Natural killer cell treated with Interleukin-12 subunit alpha and Interleukin-12 subunit beta and Interleukin-15 and Interleukin-18, amount 100 ng/mL, for 72 hours (primary cell): ENCODE data around the gene KIF1A. TPM values are rescaled to one million over a fixed set of nuclear protein-coding genes. Genes with fewer than 3 reads are reported as not detected.
A peak's percentile ranks its signal among the peaks of the same experiment; 100 is the strongest.

ENCODE experiments used
- ATAC-seq, 2 donors: fragments of 150-1000 bp; cut with Tn5 transposase in 1 of 2; sonication (Bioruptor Pico), chemical (Tn5 transposase) in 1 of 2; 2 replicates each; pipeline ENCODE4 v1.10.0; 2021
- DNase-seq: peaks from one replicate; pipeline ENCODE4 v3.0.0; 2022; ENCODE audit warnings: low spot score
- H3K27ac Mint-ChIP-seq, 2 donors: 1 replicate in 1 of 2; 2 replicates in 1 of 2; pipeline ENCODE4 v1.8.0; 2022; ENCODE audit warnings: mixed read lengths in 2 of 2, mild to moderate bottlenecking in 1 of 2, moderate library complexity in 1 of 2
- H3K27me3 Mint-ChIP-seq, 2 donors: 1 replicate in 1 of 2; 2 replicates in 1 of 2; pipeline ENCODE4 v1.8.0; 2022; ENCODE audit warnings: mixed read lengths in 2 of 2
- H3K36me3 Mint-ChIP-seq: one replicate; pipeline ENCODE4 v1.8.0; 2022; ENCODE audit warnings: mixed read lengths
- H3K4me1 Mint-ChIP-seq, 2 donors: 1 replicate in 1 of 2; 2 replicates in 1 of 2; pipeline ENCODE4 v1.8.0; 2022; ENCODE audit warnings: low read depth in 2 of 2, mixed read lengths in 2 of 2, mild to moderate bottlenecking in 1 of 2
- H3K4me3 Mint-ChIP-seq: one replicate; pipeline ENCODE4 v1.8.0; 2022; ENCODE audit warnings: mixed read lengths
- H3K9me3 Mint-ChIP-seq: 2 replicates; pipeline ENCODE4 v1.8.0; 2022; ENCODE audit warnings: mixed read lengths
- total RNA-seq, 2 donors: library from RNA; stranded (reverse); gene quantifications; one replicate each; pipeline ENCODE4 v1.2.3, GENCODE V29; 2022

KIF1A gene
- total RNA-seq, 2 donors from 2014 or later, result 0.45 TPM; not detected in 1

DNA sequence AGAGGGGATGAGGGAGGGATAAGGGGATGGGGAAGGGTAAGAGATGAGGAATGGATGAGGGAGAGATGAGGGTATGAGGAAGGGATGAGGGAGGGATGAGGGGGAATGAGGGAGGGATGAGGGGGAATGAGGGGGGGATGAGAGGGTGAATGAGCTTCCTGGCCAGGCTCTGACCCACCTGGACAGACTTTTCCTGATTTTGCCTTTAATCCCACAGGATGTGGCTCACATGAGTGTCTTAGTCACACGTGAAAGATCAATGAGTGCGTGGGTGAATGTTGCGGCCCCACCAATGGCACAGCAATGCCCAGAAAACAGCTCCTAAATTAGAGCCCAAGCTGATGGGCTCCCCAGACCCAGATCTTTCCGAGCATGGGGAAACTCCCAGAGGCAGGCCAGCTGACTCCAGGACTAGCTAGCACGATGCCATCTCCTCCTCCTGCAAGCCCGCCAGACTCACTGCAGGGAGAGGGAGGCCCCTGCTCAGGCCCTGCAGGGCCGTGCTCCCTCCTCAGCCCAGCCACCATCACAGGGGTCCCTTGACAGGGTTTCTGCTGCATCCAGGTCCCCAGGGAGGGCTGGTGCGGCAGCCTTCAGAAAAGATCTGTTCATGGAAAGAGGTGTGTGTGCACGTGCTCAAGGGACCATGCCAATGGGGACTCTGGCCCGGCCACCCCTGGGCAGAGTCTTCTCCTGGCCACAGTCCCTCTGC lies 87.0 kb downstream of the KIF1A start:
- H3K27ac Mint-ChIP-seq, result no peak overlapping the region
- H3K4me1 Mint-ChIP-seq, result no peaks in the 10 kb centered on the region
- ATAC-seq (no peak), DNase-seq (no peak)
- no peaks in the 10 kb centered on the region for H3K27me3 Mint-ChIP-seq
- H3K36me3 Mint-ChIP-seq, result no peaks in the 10 kb centered on the region
- no peaks in the 10 kb centered on the region for H3K9me3 Mint-ChIP-seq
- H3K4me3 Mint-ChIP-seq, result no peak overlapping the region

DNA sequence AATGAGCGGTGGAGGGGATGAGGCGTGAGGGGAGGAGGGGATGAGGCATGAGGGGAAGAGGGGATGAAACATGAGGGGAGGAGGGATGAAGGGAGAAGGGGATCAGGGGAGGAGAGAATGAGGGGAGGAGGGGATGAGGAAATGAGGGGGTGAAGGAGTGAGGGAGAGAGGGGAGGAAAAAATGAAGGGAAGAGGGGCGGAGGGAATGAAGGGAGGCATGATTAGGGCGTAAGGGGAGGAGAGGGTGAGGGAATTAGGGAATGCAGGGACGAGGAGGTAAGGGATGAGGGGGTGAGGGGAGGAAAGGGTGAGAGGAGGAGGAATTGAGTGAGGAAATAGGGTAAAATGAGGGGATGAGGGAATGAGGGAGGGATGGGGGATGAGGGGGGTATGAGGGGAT lies 87.8 kb downstream of the KIF1A start:
- H3K9me3 Mint-ChIP-seq, result no peaks in the 10 kb centered on the region
- DNase-seq, result no peak
- no peaks in the 10 kb centered on the region for H3K36me3 Mint-ChIP-seq
- no peak overlapping the region for H3K4me3 Mint-ChIP-seq
- no peaks in the 10 kb centered on the region for H3K4me1 Mint-ChIP-seq
- H3K27me3 Mint-ChIP-seq, result no peaks in the 10 kb centered on the region
- no peak overlapping the region for H3K27ac Mint-ChIP-seq
- ATAC-seq, result no peak

GRCh38 chr2:240731178-240731545 lies 88.9 kb downstream of the KIF1A start:
- Mint-ChIP-seq H3K36me3 (no peaks in the 10 kb centered on the region), H3K4me3 (no peak overlapping the region), H3K9me3 (no peaks in the 10 kb centered on the region), H3K4me1 (no peaks in the 10 kb centered on the region), H3K27ac (no peak overlapping the region), H3K27me3 (no peaks in the 10 kb centered on the region)
- no peak for DNase-seq
- ATAC-seq, result no peak

DNA sequence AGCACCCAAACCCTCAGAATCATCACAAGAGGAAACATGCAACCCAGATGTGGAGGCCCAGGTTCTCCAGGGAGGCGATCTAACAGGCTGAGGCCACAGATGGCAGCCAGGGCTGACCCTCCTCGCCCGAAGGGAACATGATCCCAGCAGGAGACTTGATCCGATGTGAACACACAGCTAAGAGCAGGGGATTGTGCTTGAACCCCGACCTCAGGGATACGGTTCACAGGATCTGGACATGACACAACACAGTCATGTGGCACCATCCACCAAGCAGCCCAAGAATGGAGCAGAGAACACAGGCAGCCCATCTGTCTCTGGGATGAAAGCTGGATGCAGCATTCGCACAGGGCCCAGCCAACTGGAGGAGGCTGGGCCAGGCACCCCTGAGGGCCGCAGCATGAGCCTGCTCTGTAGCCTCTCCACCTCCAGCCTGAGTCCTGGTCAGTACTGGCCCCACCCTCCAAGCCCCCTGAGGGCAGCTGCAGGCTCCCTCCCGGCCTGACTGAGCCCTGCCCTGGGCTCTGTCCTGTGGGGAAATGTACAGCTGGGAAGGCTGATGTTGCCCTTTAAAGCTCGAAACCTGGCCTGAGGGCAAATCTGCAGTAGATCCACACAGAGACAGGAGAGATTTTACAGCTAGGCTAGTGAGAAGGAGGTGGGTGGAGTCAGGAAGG lies 89.4 kb downstream of the KIF1A start:
- no peak overlapping the region for H3K4me3 Mint-ChIP-seq
- no peaks in the 10 kb centered on the region for H3K4me1 Mint-ChIP-seq
- ATAC-seq (no peak), DNase-seq (no peak)
- H3K9me3 Mint-ChIP-seq, result no peaks in the 10 kb centered on the region
- no peak overlapping the region for H3K27ac Mint-ChIP-seq
- no peaks in the 10 kb centered on the region for H3K27me3 Mint-ChIP-seq
- H3K36me3 Mint-ChIP-seq, result no peaks in the 10 kb centered on the region

DNA sequence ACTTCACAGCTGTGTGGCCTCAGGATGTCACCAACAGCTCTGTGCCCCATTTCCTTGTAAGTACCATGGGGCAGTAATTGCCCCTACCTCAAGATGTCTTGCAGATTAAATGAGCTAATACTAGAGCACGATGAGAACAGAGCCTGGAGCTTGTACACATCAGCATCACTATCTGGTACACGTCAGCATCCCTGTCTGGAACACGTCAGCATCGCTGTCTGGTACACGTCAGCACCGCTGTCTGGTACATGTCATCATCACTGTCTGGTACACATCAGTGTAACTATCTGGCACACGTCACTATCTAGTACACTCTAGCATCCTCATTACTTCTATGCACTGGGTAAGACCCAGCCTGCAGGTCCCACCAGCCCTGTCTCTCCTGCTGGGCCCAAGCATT lies 91.2 kb downstream of the KIF1A start:
- no peaks in the 10 kb centered on the region for H3K9me3 Mint-ChIP-seq
- no peak overlapping the region for H3K4me3 Mint-ChIP-seq
- ATAC-seq (peak in 1 of 2 donors; percentile 2), DNase-seq (no peak)
- H3K27me3 Mint-ChIP-seq, result no peaks in the 10 kb centered on the region
- H3K4me1 Mint-ChIP-seq, result no peaks in the 10 kb centered on the region
- H3K27ac Mint-ChIP-seq, result no peak overlapping the region
- no peaks in the 10 kb centered on the region for H3K36me3 Mint-ChIP-seq

DNA sequence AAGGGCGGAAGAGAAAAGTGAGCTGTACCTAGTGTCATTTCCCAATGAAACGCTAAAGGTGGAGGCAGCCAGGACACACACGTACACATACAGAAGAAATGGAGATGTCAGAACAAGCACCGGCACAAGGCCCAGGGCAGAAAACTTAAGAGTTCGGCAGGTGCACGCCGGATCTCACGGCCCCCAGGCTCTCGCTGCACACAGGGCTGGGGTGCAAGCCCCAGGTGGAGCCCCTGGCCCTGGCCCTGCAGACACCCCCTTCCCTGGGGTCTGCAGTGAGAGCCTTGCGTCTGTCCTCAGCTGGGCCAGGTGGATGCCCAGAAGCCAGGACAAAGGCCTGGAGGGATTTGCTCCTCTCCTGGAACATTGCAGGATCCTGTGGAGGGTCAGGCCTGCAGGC lies 91.7 kb downstream of the KIF1A start:
- Mint-ChIP-seq H3K36me3 (no peaks in the 10 kb centered on the region), H3K4me1 (no peaks in the 10 kb centered on the region), H3K27ac (no peak overlapping the region), H3K9me3 (no peaks in the 10 kb centered on the region), H3K4me3 (no peak overlapping the region), H3K27me3 (no peaks in the 10 kb centered on the region)
- DNase-seq (no peak), ATAC-seq (no peak)

- H3K36me3 Mint-ChIP-seq, result no peaks in the 10 kb centered on the region
- H3K27ac Mint-ChIP-seq, result no peak overlapping the region
- ATAC-seq, result no peak
- H3K9me3 Mint-ChIP-seq, result no peaks in the 10 kb centered on the region
- no peak for DNase-seq
- H3K4me1 Mint-ChIP-seq, result no peaks in the 10 kb centered on the region
- H3K27me3 Mint-ChIP-seq, result no peaks in the 10 kb centered on the region
- H3K4me3 Mint-ChIP-seq, result no peak overlapping the region
These were observed 92.1 kb downstream of the KIF1A start for GRCh38 chr2:240727913-240728312.

DNA sequence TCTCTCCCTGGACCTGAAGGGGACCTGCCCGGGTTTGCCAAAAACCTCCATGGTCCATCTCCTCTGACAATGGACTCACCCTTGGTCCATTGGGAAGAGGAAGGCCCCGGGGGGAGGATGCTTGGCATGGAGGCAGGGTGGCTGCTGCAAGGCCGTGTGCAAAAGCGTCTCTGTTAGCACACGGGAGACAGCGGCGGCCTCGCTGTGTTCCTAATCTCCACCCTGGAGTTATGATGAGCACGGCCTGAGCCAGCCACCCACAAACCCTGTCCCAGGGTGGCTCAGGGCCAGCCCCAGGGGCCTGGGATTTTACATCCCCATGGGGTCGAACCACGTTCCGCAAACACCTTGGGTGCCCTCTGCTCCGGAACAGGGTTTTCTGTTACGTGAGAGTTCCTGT lies 92.6 kb downstream of the KIF1A start:
- H3K4me3 Mint-ChIP-seq, result no peak overlapping the region
- ATAC-seq (no peak), DNase-seq (no peak)
- no peak overlapping the region for H3K27ac Mint-ChIP-seq
- H3K27me3 Mint-ChIP-seq, result no peaks in the 10 kb centered on the region
- no peaks in the 10 kb centered on the region for H3K36me3 Mint-ChIP-seq
- H3K4me1 Mint-ChIP-seq, result no peaks in the 10 kb centered on the region
- H3K9me3 Mint-ChIP-seq, result no peaks in the 10 kb centered on the region

- DNase-seq (no peak), ATAC-seq (no peak)
- Mint-ChIP-seq H3K27ac (no peak overlapping the region), H3K4me1 (no peaks in the 10 kb centered on the region), H3K27me3 (no peaks in the 10 kb centered on the region), H3K9me3 (no peaks in the 10 kb centered on the region), H3K4me3 (no peak overlapping the region), H3K36me3 (no peaks in the 10 kb centered on the region)
These were observed 93.1 kb downstream of the KIF1A start for GRCh38 chr2:240726876-240727275.

DNA sequence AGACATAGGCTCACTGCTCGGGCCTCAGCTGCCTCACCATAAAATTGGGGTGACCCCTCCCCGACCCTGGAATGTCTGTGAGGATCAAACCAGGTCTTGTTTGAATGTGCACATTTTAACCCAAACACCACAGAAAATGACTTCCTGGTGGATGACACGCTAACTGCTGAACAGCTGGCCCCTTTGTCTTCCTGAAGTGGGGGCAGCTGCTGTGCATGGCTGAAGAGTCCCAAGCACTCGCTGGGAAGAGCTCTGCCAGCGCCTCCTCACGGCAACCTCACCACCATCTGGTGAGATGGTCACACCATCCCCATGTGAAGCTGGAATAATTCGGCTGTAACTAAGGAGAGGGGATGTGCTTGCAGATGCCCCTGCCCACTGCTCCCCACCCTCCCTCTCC lies 94.3 kb downstream of the KIF1A start:
- no peaks in the 10 kb centered on the region for H3K36me3 Mint-ChIP-seq
- no peak overlapping the region for H3K27ac Mint-ChIP-seq
- no peak overlapping the region for H3K4me3 Mint-ChIP-seq
- H3K4me1 Mint-ChIP-seq, result no peaks in the 10 kb centered on the region
- no peaks in the 10 kb centered on the region for H3K9me3 Mint-ChIP-seq
- DNase-seq (no peak), ATAC-seq (no peak)
- no peaks in the 10 kb centered on the region for H3K27me3 Mint-ChIP-seq

- no peak overlapping the region for H3K27ac Mint-ChIP-seq
- no peaks in the 10 kb centered on the region for H3K4me1 Mint-ChIP-seq
- ATAC-seq (no peak), DNase-seq (no peak)
- no peak overlapping the region for H3K4me3 Mint-ChIP-seq
- no peaks in the 10 kb centered on the region for H3K36me3 Mint-ChIP-seq
- no peaks in the 10 kb centered on the region for H3K9me3 Mint-ChIP-seq
- no peaks in the 10 kb centered on the region for H3K27me3 Mint-ChIP-seq
These were observed 94.8 kb downstream of the KIF1A start for GRCh38 chr2:240725266-240725665.

- Mint-ChIP-seq H3K27ac (no peak overlapping the region), H3K9me3 (no peaks in the 10 kb centered on the region), H3K4me3 (no peak overlapping the region), H3K4me1 (no peaks in the 10 kb centered on the region), H3K36me3 (no peaks in the 10 kb centered on the region), H3K27me3 (no peaks in the 10 kb centered on the region)
- no peak for ATAC-seq
- DNase-seq, result no peak
These were observed 95.6 kb downstream of the KIF1A start for GRCh38 chr2:240724431-240724830.

DNA sequence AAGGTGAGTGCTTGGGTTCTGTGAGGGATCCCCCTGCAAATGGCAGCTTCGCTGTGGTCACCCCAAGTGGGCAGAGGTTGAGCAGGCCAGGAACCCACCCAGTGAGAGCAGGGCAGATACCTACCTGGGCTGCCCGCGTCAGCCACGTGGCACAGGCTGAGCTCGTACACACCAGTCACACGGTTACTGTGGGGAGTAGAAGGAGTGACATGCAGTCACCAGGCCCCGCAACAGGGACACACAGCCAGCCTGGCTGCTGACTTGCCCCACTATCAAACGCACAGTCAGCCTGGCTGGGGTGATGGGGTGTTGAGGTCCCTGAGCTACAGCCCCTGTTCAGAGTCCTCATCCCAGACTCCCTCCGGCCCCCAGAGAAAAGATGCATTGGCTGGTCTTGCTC lies 96.2 kb downstream of the KIF1A start:
- no peaks in the 10 kb centered on the region for H3K9me3 Mint-ChIP-seq
- no peak for ATAC-seq
- H3K27ac Mint-ChIP-seq, result no peak overlapping the region
- no peaks in the 10 kb centered on the region for H3K36me3 Mint-ChIP-seq
- H3K27me3 Mint-ChIP-seq, result no peaks in the 10 kb centered on the region
- H3K4me3 Mint-ChIP-seq, result no peak overlapping the region
- H3K4me1 Mint-ChIP-seq, result no peaks in the 10 kb centered on the region
- no peak for DNase-seq

- no peak for ATAC-seq
- no peak overlapping the region for H3K4me3 Mint-ChIP-seq
- H3K9me3 Mint-ChIP-seq, result no peaks in the 10 kb centered on the region
- no peaks in the 10 kb centered on the region for H3K27me3 Mint-ChIP-seq
- DNase-seq, result no peak
- H3K27ac Mint-ChIP-seq, result no peak overlapping the region
- H3K4me1 Mint-ChIP-seq, result no peaks in the 10 kb centered on the region
- H3K36me3 Mint-ChIP-seq, result no peaks in the 10 kb centered on the region
These were observed 97.0 kb downstream of the KIF1A start for GRCh38 chr2:240722796-240723735.
